ENCODE data around the gene CHRNB2.
A peak's percentile ranks its signal among the peaks of the same experiment; 100 is the strongest.
"Not testable (repeated sequence)": the region's sequence is repeated elsewhere in the genome, so short reads cannot be mapped to it uniquely, and the experiment has no call there.

Gene CHRNB2, protein sequence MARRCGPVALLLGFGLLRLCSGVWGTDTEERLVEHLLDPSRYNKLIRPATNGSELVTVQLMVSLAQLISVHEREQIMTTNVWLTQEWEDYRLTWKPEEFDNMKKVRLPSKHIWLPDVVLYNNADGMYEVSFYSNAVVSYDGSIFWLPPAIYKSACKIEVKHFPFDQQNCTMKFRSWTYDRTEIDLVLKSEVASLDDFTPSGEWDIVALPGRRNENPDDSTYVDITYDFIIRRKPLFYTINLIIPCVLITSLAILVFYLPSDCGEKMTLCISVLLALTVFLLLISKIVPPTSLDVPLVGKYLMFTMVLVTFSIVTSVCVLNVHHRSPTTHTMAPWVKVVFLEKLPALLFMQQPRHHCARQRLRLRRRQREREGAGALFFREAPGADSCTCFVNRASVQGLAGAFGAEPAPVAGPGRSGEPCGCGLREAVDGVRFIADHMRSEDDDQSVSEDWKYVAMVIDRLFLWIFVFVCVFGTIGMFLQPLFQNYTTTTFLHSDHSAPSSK

DNA sequence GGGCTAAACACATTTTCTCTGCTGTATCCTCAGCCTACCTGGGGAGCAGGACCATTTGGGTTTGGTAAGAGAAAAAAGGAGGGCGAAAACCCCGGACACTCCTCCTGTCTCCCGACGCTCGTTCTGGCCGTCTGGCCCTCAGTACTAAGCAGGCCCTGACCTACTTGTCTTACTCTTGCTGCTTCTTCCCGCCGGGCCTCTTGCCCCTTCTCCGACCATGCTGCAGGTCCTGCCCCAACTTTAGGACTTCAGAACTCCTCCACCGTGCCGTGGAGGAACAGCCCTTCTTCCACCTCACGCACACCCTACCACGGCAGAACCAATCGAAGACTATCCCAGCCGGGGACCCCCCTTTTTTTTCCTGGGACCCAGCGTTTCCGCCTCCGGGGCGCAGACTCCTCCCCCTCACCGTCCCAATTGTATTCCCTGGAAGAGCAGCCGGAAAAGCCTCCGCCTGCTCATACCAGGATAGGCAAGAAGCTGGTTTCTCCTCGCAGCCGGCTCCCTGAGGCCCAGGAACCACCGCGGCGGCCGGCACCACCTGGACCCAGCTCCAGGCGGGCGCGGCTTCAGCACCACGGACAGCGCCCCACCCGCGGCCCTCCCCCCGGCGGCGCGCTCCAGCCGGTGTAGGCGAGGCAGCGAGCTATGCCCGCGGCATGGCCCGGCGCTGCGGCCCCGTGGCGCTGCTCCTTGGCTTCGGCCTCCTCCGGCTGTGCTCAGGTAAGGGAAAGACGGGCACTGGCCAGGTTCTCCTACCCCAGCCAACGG is at the start of gene CHRNB2:
Gene CHRNB2, plus strand, starts transcription at position 393 of the 771 bp plus-strand sequence. Its CDS starts 267 bp downstream, at position 660.
- peak; percentile 76 for FAIRE-seq
- peak; percentile 92 for DNase-seq (ENCODE audit: low spot score)

DNA sequence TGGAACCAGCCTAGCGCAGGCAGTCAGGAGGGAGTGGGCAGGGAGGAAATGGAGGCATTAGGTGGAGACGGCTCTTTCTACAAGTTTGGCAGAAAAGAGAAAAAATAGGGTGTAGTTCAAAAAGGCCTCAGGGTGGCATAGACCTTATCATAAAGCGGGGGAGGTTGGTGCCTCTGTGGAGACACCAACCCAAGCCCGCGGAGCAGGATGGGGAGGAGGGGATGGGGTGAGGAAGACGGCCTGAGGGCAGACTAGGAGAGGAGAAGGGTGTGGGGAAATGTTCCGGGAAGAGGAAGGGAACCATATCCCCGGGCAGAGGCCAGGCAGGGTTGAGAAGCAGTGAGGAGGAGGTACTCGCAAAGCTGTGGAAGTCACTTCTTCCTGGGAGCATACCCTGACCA is 48.0 kb upstream of the CHRNB2 start:
- no peak for DNase-seq (ENCODE audit: low spot score)
- no peak for FAIRE-seq

DNA sequence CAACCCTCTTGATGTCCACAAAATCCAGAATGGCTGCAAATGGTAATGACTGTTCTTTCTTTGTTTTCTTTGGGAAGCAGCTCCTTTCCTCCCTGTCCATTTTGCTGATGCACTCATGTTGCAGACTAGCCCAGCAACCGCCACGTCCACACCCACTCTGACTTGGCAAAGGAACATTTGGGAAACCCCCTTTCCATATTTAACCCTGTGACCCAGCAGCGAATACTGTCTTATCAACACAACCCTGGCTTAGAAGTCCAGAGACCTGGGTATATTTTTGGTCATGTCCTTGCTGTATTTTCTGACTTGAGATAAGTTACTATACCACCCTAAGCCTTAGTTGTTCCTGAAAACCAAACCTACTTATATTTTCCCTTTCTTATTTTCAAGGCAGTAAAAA is 47.2 kb upstream of the CHRNB2 start:
- DNase-seq (ENCODE audit: low spot score) (no peak), FAIRE-seq (no peak)

DNA sequence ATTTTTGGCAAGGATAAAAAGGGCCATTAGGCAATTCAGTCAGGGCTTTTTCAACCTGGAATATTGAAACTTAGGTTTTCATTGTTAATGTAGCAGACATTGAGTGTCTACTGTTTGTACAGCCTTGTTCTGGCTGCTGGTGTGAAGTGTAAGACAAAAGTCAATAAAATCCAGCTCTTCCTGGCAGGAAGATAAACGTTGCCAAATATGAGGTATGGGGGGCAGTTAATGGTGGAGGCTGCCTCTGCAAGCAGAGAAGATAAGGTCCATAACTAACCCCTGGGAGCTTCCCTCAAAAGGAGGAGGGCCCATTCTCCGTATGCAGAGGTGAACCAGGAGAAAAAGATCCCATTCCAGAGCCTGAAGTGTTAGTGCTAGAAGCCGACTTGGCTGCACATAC is 45.9 kb upstream of the CHRNB2 start:
- no peak for DNase-seq (ENCODE audit: low spot score)
- no peak for FAIRE-seq

DNA sequence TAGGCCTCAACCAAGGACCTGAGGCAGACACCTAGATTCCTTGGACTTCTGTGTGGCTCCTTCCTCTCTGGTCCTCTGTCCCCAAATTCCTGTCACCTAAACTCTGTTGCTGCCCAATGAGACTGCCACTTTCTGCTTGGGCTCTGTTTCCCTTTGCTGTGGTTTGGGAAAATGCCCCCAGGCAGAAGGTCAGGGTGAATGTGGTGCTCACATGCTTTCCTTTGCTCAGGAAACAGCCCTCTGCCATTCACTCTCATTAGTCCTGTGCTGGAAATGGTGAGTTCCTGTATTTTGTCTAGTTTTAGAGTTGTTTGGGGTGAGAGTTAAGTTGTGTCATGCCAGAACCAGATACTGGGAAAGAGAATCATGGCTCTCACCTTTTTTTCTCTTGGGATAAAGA is 42.7 kb upstream of the CHRNB2 start:
- FAIRE-seq (no peak), DNase-seq (ENCODE audit: low spot score) (no peak)

DNA sequence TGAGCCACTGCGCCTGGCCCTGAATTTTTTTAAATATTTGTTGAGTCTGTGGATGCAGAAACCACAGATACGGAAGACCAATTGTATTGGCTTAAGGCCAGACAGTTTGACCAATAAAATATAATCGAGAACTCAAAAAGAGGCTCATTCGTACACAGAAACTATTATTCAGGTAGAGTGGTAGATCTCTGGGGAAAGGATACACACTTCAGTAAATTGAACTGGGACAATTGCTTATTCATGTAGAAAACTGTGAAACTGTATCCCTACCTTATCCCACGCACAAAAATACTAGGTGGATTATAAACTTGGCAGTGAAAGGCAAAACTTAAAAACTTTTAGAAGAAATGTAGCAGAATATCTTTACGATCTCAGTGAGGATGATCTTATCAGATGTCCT is 40.4 kb upstream of the CHRNB2 start:
- no peak for FAIRE-seq
- DNase-seq (ENCODE audit: low spot score), result no peak

DNA sequence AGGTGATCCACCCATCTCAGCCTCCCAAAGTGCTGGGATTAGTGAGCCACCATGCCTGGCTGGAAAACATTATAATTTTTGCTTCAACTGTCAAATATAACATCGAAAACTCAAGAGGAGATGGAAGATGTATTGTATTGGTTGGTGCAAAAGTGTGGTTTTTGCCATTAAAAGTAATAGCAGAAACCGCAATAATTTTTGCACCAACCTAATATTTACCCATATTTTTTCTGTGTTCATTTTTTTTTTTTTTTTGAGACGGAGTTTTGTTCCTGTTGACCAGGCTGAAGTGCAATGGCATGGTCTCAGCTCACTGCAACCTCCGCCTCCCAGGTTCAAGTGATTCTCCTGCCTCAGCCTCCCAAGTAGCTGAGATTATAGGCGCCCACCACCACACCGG is 38.3 kb upstream of the CHRNB2 start:
- FAIRE-seq (no peak), DNase-seq (ENCODE audit: low spot score) (no peak)

DNA sequence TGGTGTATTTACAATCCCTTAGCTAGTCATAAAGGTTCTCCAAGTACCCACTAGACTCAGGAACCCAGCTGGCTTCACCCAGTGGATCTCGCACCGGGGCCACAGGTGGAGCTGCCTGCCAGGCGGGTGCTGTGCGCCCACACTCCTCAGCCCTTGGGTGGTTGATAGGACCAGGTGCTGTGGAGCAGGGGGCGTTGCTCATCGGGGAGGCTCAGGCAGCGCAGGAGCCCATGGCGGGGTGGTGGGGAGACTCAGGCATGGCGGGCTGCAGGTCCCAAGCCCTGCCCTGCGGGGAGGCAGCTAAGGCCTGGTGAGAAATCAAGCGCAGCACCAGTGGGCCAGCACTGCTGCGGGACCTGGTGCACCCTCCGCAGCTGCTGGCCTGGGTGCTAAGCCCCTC is 35.6 kb upstream of the CHRNB2 start:
- not testable (repeated sequence) for DNase-seq (ENCODE audit: low spot score); FAIRE-seq

DNA sequence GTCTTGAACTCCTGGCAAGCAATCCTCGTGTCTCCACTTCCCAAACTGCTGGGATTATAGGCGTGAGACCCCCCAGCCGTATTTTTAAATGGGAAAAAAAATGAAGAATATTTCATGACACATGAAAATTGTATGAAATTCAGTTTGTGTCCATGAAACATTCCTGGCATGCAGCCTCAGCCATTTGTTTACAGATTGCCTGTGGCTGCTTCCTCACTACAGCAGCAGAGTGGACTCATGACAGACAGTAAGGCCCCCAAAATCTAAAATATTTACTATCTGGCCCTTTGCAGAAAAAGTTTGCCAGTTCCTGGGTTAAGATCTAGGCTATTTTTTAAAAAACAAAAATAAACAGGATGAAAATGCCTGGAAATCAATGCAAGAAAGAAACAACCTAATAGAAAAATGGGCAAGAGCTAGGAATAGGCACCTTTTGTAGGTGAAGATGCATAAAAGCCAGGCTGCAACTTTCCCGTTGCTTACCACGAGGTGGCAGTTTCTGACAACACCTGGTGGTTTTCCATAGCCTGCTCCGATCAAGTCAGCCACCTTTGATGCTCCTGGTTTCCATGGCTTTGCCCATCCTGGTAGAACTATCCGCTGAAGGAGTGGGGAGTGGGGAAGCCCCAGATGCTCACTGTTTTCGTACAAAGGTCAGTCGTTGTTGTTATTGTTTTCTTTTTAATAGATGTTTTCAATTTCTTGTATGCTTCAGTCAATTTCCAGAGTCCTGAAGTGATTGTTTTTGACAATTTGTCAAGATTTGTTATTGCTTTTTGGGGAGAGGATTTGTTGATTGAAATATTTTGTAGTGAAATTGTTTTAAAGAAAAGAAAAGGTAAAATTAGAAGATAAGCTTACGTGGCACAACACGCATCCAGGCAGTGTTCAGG is 33.4 kb upstream of the CHRNB2 start:
- FAIRE-seq (no peak), DNase-seq (ENCODE audit: low spot score) (peak; percentile 80)

DNA sequence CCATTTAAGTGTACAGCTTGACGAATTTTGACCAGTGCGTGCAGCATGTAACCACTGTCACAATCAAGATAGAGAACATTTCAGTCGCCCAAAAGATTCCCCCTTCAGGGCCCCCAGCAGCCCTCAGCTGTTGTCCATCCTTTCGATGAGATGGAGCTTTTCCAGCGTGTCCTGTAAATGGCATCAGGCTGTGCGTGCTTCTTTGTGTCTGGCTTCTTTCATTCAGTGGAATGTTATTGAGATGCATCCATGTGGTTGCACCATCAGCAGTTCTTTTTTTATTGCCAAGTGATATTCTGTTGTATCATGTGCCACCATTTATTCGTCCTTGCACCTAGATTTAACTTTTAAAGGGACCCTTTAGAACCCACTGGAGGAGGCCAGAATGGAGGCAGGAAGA is 31.0 kb upstream of the CHRNB2 start:
- FAIRE-seq (no peak), DNase-seq (ENCODE audit: low spot score) (no peak)

DNA sequence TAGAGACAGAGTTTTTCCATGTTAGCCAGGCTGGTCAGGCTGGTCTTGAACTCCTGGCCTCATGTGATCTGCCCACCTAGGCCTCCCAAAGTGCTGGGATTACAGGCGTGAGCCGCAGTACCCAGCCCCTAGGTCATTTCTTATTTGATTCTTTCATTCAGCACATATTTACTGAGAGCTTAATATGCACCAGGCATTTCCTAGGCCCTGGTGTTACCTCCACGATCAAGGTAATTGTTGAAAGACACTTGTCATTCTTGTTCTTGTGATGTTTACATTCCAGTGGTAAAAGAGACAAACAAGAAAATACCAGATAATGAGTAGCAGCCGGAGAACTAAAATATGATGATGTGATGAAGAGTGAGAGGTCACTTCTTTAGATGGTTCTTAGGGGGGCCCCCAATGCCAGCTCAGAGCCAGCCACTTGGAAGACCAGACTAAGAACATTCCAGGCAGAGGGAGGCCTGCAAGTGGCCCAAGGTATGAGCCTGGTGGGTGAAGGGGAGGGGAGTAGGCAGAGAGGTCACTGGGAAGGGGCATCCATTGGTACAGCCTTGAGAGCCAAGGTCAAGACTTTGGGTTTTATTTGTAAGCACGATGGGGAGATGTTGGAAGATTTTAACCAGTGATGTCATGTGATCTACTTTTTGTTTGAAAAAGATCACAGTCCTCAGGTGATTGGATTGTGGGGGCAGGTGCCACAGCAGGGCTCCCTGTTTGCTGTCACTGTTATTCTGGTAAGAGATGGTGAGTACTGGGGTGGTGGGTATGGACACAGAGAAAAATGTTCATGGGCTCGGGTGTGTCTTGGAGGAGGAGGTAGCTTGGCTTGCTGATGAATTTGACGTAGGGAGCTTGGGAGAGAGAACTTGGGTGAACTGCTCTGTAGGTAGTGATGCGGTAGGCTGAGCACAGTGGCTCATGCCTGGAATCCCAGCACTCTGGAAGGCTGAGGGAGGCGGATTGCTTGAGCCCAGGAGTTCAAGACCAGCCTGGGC is 27.8 kb upstream of the CHRNB2 start:
- DNase-seq (ENCODE audit: low spot score) (no peak), FAIRE-seq (no peak)

DNA sequence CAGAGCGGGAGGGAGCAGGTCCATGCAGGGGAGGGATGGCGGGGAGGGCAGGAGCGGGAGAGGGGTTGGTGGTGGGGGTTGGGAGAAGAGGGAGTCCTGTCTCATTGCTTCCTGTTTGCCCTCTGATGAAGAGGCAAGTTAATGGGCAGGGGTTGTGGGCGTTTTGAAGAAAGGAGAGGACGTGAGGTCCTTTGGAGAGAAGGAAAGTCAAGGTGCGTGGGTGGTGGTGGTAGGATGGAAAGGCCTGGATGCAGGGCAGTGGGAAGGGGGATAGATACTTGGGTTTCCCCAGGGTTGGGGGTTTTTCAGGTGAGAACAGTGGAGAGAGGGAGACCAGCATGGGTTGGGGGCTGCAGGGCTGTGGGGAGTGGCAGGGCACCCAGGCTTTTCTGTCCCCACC is 26.3 kb upstream of the CHRNB2 start:
- DNase-seq (ENCODE audit: low spot score) (no peak), FAIRE-seq (no peak)

DNA sequence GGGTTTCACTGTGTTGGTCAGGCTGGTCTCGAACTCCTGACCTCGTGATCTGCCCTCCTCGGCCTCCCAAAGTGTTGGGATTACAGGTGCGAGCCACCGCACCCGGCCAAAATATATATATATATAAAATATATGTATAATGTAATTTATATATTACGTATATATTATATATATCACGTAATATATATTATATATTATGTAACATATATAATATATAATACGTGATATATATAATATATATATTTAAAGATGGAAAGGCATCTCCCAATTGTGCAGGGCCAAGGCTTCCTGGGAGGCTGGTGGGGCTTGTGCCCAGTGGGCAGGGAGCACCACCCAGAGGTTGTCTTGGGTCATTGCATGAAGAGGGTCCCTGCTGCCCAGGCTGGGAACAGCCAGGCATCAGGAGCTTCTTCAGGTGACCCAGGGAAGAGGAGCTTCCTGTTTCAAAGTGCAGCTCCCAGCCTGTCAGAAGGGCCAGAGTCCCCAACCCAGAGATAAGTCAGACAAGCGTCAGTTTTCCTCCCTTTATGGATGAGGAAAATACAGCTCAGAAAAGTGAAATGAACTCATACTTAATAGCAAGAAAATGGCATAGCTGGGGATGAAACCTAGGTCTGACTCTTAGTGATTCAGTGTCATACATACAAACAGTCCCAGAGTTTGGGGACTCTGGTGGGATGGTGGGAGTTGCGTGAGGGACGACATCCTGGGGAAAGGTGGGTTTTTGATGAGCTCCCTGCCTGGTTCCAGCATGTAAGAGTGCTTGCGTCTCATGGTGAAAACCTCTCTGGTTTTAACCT is 21.1 kb upstream of the CHRNB2 start:
- DNase-seq (ENCODE audit: low spot score) (peak; percentile 81), FAIRE-seq (no peak)

DNA sequence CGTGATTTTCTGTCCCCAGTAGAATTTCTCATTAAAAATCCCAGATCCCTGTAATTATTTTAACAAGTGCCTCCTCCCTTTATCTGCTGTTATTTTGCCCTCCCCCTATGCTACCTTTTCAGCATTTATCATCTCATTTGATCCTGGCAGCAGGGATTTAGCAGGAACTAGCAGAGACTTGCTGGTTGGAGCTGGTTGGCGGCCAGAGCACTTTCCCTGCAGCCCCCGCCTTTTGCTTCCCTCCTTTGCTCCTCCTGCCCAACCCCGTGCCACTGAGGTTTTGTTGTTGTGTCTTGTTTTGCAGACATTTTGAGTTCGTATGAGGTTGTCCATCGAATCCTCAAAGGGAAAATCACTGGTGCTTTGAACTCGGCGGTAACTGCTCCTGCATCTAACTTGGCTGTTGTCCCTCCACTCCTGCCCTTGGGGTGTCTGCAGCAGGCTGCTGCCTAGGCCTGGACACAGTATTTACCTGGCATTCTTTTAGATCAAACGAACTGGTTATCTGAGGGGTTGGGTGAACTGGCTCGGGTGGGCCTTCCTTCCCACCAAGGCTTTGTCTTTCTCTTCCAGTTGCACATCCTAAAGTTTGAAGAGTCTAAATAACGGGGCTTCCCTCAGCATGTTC is 20.4 kb upstream of the CHRNB2 start:
- DNase-seq (ENCODE audit: low spot score) (no peak), FAIRE-seq (no peak)

DNA sequence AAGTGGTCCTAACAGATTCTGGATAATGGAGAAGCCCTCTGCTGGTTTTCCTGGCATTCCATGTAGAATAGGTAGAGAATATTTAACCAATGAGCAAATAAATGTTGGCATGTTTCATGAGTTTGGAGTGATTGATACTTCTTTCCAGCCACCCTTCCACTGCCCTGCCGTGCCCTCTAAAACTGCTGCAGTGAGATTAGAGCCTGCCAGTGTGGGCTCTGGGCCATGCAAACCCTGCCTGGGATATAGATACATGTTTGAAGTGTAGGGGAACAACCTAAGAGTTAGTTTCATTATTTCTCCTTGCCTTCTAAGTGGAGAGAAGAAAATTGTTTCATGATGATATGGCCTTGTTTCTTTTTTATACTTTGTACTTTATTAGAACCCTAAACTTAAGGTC is 19.6 kb upstream of the CHRNB2 start:
- no peak for FAIRE-seq
- no peak for DNase-seq (ENCODE audit: low spot score)

DNA sequence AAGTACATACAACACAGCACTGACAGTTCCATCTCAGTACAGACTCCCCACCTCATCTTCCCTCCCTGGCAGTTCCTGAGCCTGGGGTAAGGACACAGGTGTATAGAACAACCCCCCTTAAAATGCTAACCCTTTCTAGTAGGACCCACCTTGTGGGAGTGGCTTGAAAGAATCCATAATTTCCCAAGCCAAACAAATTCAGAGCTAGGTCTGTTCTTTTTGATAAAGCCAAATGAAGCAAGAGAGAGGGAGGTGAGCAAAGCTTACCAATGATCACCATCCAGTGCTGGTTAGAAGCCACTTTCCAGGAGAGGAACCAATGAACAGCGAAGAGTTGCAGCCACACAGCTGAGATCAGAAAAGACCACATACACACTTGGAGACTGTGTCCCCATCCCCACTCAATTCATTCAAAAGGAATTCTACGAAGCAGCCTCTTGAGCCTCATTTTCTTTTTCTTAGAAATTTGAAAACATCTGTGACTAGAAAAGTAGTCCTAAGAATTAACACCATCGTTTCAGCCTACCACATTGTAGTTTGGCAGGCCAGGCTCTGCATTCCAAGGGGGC is 18.3 kb upstream of the CHRNB2 start:
- DNase-seq (ENCODE audit: low spot score) (no peak), FAIRE-seq (no peak)

DNA sequence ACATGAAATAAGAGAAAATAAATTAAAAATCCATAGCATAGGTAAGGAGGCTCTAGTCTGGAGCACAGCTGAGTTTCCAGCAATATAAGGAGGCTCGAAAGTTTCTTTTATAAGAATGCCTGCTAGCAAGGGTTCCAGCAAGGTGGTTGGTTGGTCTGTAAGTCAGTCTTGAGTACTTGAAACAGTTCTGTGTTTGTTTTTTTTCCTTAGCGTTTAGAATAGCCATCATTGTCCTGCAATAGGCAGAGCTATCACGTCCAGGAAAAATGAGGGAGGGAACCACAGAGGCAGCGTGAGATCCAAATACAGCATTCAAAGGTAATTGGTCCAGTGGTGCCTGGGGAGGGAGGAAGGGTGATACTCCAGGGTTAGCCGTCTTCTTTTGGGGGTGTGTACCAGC is 17.5 kb upstream of the CHRNB2 start:
- no peak for DNase-seq (ENCODE audit: low spot score)
- no peak for FAIRE-seq

DNA sequence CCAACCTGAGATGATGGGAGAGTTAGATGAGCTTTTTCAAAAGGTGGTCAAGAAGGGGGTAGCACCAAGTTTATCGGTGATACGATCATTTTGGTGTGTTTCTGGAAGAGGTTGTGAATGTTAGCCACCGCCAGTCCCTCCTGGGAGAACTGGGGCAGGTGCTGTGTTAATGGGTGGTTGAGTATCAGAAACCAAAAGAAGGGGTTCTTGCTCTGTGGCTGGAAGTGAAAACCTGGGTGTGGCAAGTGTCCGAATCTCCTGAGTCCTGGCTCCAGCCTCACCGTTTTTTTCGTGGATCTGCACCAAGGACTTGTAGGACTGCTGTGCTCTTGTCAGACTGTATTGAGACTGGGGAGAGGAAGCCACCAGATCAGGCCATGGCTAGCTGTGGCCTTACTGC is 16.9 kb upstream of the CHRNB2 start:
- FAIRE-seq, result no peak
- no peak for DNase-seq (ENCODE audit: low spot score)

DNA sequence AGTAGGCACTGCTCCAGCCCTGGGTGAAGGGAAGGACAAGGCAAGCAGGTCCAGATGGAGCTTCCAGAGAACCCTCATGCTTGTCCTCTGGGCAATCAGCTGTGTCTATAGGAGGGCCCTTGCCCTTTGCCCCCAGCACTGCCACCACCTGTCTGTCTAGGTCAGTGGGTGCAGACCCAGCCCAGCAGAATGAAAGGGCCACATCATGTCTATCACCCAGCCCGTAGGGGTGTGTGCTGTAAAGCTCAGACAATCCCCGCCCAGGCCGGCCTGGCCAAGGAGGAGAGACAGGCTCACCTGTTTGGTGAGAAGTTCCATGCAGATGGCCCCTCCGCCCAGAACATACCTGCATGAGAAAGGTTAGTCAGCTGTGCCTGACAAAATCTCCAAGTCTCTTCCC is 16.1 kb upstream of the CHRNB2 start:
- DNase-seq (ENCODE audit: low spot score) (no peak), FAIRE-seq (no peak)
